GM19324 (cell line): ENCODE results near the gene GALK1.
"Not testable (repeated sequence)": the region's sequence is repeated elsewhere in the genome, so short reads cannot be mapped to it uniquely, and the experiment has no call there.

Source experiments
- ATAC-seq: cut with Tn5 transposase; IDR thresholded peaks from one replicate; pipeline ENCODE4 v1.9.1; 2021; ENCODE audit warnings: mild to moderate bottlenecking, moderate library complexity; ENCODE audit not compliant: unreplicated experiment, low FRiP score

Gene GALK1

DNA sequence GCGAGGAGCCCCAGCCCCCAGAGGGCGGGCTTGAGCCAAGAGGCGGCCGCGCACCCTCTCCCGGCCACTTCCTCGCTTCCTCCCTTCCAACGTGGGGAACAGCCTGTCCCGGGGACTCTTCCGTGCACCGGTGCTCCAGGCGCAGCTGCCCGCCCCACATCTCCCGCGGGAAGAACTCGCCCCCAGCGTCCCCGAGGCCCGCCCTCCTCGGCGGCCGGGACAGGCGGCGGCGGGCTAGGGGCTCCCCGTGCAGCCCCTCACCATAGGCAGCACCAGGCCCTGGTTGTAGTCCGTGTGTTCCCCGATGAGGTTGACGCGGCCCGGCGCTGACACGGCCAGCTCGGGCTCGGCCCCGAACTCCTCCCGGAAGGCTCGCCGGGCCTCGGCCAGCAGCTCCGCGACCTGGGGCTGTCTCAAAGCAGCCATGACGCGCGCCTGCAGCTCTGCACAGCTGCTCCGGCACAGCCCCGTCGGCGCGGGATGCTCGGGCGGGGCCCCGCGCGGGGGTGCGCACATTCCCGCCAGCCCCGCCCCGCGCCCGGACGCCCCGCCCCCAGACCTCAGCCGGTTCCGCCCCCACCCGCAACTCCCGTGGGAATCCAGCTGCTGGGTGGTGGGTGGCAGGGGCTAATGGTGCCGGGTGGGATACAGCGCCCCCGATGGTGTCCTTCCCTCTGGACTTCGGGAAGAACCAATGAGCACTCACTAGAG is at the start of gene GALK1:
GALK1 (minus strand) TSS at position 482 of the 711 bp plus-strand sequence; CDS start at position 426, 56 bp downstream.
- ATAC-seq = peak; percentile 65

DNA sequence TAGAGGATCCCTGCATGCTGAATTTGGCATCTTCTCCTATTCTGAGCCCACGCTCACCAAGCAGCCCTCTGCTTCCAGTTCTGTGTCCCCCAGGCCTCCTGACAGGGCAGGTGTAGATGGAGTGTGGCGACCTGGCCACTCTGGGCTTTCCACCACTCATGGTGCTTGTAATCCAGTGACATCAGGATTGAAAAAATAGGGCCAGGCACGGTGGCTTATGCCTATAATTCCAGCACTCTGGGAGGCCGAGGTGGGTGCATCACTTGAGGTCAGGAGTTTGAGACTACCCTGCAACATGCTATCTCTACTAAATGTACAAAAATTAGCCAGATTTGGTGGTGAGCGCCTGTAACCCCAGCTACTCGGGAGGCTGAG is 49.0 kb upstream of the GALK1 start:
- no peak for ATAC-seq

DNA sequence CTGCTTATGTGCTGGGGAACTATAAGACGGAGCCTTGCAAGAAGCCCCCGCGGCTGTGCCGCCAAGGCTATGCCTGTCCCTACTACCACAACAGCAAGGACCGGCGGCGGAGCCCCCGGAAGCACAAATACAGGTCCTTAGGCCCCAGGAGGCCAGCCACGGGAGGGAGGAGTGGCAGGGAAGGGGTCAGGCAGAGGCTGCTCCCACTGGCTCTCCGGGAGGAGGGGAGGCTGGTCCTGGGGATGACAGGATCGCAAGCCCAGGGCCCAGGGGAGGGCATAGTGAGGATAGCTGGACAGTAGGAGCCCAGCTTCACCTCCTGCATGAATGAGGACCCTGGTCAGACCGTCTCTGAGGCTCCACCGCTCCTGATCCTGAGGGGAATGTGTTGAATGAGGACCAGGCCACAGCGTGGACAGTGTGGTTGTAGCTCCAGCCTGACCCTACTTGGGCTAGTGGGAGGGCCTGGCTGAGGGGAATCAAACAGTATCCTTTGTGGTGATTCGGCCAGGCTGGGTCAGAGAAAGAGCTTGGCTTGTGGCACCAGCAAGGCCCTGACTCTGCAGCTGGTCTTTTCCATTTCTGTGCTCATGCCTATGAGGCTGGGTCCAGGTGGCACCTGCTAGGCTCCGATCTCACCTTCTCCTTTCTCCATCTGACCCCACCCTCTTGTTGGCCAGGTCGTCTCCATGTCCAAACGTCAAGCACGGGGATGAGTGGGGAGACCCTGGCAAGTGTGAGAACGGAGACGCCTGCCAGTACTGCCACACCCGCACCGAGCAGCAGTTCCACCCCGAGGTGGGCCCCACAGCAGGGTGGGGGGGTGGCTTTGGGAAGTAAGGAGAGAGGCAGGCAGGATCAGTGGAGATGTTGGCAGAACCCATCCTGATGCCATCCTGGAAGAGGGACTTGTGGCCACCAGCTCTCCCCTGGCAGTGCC is 48.4 kb upstream of the GALK1 start:
- no peak for ATAC-seq

DNA sequence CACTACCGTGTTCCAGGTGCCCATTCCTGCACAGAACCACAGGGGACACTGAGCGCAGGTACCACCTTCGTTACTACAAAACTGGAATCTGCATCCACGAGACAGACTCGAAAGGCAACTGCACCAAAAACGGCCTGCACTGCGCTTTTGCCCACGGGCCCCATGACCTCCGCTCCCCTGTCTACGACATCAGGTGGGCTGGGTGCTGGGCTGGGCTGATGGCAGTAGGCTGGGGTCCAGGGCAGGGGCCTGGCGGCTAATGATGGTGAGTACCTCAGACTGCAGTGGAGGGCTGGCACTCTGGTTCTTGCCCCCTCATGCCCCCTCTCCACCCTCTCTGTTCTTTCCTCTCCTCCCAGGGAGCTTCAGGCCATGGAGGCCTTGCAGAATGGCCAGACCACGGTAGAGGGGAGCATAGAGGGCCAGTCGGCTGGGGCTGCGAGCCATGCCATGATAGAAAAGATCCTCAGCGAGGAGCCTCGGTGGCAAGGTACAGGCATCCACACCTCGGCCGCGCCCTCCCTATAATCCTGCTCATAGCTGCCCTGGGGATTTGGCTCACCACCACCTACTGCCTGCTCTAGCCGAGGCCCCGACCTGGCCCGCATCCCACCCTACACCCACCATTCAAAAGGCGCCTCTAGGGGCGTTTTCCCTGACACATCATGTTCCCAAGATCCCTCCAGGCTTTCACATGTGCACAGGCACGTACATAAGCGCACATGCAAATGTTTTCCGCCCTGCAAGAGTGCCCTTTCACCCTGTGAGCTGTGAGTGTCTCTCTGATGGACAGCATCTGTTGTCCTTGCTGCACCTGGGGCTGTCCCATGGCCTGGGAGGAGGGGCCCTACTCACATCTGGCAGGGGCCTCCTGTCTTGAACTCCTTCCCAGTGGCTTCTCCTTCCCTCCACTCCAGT is 47.4 kb upstream of the GALK1 start:
- ATAC-seq = no peak

DNA sequence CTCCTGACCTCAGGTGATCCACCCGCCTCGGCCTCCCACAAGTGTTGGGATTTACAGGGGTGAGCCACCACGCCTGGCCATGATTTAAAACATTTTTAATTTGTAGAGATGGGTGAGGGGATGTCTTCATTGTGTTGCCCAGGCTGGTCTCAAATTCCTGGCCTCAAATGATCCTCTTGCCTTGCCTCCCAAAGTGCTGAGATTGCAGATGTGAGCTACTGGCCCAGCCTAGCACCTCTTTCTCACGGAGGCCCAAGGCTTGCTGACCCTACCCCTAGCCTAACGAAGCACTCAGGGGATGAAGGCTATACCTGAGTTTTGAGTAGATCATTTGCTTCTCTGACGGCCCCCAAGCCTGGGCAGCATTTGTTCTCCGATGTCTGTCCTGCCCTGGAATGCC is 46.2 kb upstream of the GALK1 start:
- ATAC-seq = no peak

DNA sequence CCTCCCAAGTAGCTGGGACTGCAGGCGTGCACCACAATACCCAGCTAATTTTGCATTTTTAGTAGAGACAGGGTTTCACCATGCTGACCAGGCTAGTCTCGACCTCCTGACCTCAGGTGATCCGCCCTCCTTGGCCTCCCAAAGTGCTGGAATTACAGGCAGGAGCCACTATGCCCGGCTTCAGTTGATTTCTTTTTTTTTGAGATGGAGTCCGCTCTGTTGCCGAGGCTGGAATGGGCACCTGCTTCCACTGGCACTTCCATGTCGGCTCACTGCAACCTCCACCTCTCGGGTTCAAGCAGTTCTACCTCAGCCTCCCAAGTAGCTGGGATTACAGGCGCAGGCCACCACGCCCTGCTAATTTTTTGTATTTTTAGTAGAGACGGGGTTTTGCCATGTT is 45.8 kb upstream of the GALK1 start:
- not testable (repeated sequence) for ATAC-seq

DNA sequence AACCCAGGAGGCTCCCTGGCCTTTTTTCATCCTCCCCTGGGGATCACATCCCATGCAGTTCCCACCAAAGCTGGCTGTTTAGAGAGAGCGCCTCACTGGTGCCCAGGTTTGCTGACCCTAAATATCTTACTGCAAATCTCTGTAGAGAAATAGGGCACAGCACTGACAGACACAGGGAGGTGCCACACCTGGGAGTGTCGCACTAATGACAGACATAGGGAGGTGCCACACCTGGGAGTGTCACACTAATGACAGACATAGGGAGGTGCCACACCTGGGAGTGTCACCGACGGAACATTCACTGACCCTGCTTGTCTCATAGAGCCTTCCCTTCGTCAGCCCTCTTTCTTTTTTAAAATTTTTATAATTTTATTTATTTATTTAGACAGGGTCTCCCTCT is 45.2 kb upstream of the GALK1 start:
- no peak for ATAC-seq

DNA sequence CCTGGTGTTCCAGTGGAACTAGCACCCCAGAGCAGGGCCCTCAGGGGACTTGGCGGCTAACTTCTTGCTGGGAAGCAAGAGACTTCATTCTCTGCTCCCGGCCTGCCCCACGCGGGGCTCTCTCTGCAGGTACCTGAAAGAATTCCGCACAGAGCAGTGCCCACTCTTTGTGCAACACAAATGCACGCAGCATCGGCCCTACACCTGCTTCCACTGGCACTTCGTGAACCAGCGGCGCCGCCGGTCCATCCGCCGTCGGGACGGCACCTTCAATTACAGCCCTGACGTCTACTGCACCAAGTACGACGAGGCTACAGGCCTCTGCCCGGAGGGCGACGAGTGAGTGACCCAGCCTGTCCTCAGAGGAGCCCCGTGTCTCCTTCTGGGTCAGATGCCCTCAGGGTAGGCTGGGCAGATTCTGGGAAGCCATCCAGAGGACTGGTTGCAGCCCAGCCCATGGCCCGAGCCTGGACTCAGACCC is 44.7 kb upstream of the GALK1 start:
- ATAC-seq = no peak

DNA sequence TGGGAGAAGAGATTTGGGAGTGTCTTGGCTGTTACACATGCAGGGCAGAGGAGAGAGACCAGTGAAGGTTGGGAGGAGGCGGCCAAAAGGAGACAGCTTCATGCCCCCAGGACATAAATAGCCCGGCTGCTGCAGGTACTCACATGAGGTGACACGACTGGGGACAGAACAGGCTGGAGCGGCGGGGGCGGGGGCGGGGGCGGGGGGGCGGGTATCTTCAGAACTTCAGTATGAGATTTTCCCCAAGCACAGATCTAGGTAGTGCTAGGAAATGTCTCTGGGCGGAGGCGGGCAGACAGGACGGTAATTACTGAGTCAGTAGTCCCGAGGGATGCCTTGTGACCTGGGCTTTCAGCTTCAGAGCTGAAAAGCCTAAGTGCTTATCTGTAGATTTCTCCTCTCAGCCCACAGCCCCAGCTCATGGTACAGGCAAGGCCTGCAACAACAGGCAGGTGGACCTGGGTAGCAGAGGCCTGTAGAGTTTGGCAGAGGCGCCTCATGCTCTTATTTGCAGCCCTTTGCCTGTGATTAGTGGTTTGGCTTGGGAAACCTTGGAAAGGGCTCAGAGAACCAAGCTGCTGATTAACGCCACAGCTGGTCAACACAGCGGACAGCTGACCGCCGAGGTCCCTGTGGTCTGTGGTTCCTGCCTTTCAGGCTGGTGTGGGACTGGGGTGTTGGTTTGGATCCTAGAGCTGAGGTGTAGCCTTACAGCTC is 44.1 kb upstream of the GALK1 start:
- ATAC-seq = no peak

DNA sequence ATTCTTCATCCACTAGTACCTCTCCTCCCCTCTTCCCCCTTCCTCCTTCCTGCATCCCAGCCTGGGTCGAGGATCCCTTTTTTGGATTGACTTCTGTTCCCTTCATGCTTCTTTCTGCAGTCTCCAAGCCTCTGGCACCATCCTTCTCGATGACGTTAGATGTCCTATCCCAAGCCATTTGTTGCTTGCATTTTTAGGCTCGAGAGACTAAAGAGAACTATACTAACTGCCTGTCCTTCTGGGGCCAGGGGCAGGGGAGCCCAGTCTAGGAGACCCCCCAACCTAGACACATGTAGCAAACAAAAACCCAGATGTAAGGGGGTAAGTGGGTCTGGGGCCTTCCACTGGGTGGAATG is 43.5 kb upstream of the GALK1 start:
- no peak for ATAC-seq

DNA sequence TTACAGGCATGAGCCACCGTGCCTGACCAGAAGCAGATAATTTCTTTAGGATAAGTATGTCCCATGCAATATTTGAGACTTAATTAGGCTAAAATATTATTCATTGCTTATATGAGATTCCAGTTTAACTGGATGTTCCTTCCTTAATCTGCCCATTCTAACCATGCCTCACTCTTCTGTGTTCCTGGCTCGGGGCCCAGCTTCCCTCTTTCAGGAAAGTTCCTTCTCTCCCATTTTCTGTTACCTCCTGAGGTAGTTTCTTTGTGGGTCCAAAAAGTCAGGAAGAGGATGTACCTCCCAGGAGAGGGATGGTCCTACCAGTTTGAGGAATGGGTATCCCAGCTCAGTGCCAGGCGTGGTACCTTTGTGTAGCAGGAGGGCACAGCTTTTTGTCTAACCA is 42.9 kb upstream of the GALK1 start:
- ATAC-seq = no peak

DNA sequence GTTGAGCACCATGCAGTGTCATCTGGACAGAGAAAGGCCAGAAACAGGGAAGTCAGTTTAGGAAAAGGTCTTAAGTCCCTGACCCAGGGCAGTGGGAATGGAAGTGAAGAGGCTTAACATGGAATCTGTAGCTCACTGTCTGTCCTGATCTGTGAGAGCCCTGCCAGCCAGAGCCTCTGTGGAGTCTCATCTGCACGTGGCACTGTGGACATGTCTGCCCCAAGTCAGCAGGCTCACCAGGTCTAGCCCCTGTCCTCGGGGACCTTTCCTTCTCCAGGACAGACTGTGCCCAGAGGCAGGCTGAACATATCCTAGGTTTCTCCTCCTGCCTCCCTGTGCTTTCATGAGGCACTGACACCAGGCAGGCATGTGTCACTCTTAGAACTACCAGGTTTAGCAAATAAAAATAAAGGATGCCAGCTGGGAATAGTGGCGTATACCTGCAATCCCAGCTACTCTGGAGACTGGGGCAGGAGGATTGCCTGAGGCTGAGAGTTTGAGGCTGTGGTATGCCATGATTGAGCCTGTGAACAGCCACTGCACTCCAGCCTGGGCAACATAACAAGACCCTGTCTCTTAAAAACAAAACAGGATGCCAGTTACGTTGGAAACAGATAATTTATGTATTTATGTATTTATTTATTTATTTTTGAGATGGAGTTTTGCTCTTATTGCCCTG is 42.0 kb upstream of the GALK1 start:
- no peak for ATAC-seq

DNA sequence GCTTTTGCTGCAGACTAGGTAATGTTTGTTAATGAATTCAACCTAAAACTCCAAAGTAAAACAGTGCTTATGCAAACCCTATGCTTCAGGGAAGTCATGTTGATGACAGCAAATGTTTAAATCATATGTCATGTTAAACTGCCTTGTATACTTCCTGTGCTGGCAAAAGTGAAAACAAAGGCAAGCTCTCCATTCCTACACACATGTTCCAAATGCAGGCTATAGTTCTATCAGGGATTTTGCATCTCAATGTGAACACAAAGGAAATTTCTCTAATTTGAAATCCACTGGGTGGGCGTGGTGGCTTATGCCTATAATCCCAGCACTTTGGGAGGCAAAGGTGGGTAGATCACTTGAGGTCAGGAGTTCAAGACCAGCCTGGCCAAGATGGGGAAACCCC is 38.9 kb upstream of the GALK1 start:
- no peak for ATAC-seq

DNA sequence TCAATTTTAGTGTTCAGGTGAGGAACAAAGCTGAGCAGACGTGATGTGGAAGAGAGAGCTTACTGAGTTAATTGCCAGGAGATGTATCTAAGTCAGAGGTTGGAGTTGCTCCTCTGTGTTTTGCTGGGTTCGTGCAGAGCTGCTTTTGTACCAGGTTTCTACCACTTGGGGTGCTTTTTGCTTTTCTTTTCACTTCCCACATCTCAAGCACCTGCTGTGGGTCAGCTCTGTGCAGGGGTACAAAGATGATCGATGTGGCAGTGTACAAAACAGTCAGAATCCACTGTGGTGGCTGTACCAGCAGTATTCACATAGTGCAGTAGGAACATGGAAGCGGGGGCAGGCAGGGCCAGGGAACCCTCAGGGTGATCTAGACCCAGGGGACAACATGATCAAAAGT is 34.4 kb upstream of the GALK1 start:
- ATAC-seq = no peak

DNA sequence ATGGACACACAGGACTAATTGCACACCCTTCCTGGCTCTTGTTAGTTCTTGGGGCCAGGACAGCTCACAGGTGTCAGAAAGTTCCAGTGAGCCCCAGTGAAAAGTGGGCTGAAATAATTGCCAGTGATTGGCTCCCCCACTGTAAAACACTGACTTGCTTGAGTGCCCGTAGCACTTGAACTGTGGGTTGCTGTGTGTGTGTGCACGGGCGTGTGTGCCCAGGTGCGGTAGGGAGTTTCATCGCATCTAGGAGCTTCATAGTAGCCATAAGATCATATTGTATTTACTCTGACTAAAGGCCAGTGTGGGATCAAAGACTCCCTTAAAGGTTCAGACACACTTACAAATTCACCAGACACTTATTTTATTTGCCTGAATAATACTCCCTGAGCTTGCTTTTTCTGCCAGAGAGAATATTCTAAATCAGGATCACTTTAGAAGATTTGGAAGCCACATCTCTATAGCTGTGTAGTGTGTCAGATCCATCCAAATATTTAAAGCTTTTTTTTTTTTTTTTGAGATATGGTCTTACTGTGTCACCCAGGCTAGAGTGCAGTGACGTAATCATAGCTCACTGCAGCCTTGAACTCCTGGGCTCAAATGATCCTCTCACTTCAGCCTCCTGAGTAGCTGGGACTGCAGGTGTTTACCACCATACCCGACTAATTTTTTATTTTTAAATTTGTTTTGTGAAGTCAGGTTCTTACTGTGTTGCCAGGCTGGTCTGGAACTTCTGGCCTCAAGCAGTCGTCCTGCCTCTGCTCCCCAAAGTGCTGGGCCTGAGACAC is 31.0 kb upstream of the GALK1 start:
- ATAC-seq = no peak

DNA sequence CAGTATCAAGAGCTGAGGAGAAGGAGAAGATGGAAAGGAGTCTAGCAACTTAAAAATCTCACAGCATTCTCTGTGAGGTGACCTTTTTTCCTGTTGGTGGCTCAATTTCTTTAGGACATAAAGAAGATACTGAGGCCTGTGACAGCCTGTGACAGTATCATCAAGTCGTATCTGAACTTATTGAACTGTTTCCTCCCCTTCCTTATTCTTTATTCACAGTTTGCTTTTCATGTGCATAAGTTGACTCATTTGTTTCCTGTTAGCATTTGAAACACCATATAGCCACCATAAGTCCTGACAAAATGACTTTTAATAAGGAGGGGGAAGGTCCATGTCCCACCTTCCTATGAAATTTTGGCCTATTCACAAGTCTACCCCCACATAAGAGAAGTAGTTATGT is 28.5 kb upstream of the GALK1 start:
- no peak for ATAC-seq

DNA sequence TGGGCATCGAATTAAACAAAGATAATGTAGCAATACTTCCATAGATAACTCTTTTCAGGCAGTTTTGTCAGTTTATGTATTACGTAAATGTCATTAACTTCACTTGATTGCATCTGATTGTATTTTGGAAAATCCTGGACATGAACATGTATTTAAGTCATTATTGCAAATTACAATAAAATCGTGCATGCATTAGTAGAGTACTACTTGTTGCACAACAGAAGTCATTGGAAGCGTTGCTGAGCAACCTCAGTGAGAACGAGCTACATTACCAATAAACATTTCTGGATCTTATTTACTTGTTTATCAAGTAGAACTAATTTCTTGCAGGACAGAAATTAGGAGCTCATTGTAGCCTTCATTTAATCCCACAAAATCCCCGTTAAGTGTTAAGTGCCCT is 26.3 kb upstream of the GALK1 start:
- no peak for ATAC-seq

DNA sequence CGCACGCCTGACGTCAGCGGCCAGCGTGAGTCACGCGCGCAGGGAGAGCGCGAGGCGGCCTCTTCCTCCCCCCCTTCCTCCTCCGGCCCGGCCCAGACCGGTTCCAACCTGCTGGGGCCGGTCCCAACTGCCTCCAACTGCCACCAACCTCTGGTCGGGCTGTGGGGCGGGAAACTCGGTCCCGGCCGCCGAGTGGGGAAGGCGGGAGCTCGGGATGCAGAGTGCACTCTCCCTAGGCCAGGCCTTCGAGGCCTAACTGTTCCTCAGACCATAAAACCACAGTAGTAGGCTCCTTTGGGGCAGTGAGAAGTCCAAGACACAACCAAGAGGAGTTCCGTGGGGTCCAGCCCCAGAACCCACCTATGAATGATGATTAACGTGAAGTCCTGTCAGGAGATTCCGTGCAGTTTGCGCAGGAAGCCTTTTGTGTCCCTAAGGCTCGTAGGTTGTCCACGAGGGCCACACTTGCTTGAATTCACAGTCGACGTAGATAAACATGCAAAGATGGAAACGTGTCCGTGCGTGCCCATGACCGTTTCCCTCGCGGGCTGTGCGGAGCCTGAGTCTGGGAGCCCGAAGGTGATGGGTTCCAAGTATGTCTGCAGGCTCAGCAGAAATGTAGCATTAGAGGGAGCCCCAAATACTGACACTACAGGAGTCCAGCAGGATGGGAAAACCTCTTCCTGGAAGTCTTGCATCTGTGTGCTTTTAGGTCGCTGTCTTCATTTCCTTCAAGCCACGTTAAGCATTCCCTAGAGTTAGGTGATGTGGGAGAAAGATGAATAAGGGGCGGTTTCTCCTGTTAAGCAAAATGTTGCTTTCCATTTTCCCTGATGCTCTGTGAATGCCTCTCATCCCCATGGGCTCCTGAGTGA is 20.3 kb upstream of the GALK1 start:
- peak; percentile 66 for ATAC-seq
